GM18858 (cell line): ENCODE data around the gene LNX2.
"Not testable (repeated sequence)": the region's sequence is repeated elsewhere in the genome, so short reads cannot be mapped to it uniquely, and the experiment has no call there.

Source experiments
- ATAC-seq: cut with Tn5 transposase; IDR thresholded peaks from one replicate; pipeline ENCODE4 v1.9.1; 2021; ENCODE audit not compliant: unreplicated experiment

The LNX2 gene

GRCh38 chr13:27637289-27637626, 16.9 kb upstream of the LNX2 start:
- no peak for ATAC-seq

- no peak for ATAC-seq
Measured at GRCh38 chr13:27636589-27637288, 16.4 kb upstream of the LNX2 start.

DNA sequence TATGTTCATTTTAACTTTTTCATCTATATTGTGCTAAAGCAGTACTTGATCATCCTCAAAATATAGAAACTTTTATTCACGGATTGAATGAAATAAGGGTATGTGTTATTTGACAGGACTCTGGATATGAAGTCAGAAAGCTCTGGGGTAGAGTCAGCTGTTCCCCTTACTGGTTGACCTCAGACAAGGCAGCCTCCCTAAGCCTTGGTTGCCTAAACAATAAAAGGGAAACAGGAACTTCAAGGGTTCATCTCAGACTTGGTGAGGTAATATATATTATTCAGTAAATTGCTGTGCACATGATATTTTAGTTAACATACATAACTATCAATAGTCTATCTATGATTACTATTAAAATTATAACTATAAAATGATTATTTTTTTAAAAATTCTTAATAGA, 14.9 kb upstream of the LNX2 start:
- no peak for ATAC-seq

GRCh38 chr13:27634791-27635190, 14.5 kb upstream of the LNX2 start:
- no peak for ATAC-seq

DNA sequence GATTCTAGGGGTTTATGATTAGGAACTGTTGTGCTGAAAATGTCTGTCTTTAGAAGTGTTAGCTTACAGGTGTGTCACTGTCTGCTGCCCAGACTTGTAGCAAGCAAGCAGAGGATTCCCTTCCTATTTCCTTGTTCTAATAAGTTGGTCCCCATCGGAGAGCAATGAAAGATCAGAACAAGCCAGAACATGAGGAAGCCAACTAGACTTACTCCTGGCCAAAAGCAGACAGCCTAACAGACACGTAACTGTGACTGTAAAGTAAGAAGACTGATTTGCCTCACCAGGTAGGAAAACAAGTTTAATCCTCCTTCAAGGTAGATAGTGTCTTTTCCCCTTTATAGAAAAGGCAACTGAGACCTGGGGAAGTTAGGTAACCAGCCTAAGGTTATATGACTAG, 13.9 kb upstream of the LNX2 start:
- ATAC-seq = no peak

DNA sequence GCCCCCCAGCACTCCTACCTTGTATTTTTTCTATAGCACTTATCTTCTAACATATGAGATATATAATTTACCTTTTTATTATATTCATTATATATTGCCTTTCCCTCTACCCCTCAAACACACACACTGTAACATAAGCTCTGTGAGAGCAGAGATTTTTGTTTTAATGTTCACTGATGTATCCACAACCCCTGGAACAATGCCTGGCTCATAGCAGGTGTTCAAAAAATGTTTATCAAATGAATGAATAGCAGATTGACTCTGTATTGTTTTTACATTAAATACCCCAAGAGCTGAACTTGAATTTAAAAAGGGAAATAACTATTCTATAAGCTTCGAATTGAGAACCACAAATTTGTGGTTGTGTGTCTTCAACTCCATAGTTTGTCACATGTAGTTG, 12.3 kb upstream of the LNX2 start:
- ATAC-seq = no peak

- ATAC-seq = no peak
Measured at GRCh38 chr13:27632214-27632613, 11.9 kb upstream of the LNX2 start.

- no peak for ATAC-seq
Measured at GRCh38 chr13:27631665-27632064, 11.3 kb upstream of the LNX2 start.

GRCh38 chr13:27631156-27631555, 10.8 kb upstream of the LNX2 start:
- no peak for ATAC-seq

- ATAC-seq = not testable (repeated sequence)
Measured at GRCh38 chr13:27628766-27629165, 8.4 kb upstream of the LNX2 start.

DNA sequence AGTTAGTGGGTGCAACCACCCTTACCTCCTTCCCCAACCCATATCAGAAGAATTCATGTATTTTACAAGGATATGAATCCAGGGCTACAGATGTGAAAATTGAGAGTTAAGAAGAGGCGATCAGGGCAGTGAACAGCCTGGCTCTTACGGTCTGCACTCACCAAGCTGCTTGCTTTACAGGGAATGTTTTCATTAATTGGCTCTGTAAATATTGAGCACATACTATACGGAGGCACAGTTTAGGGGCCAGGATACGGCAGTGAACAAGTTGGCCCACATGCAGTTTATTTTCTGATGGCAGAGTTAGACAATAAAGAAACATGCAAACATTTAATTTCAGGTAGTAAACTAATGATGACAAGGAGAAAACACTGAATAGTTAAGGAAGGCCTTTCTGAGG, 7.8 kb upstream of the LNX2 start:
- ATAC-seq = no peak

DNA sequence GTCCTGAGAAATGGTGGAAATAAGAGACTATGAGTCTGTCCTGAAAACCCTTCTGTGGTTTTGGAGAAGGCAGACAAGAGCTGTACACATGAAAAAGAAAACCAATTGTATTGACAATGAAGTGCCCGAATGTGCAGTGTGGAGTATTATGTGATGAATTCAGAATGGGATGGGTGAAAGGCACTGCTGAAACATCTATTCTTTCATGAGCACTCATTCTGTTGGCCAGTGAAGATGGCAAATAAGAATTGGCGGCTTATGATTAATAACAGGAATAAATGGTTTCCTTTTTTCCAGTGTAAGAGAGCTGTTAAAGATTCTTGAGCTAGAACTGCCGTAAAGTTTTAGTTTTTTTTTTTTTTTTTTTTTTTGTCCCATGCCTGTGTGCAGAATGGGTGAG, 7.1 kb upstream of the LNX2 start:
- ATAC-seq = no peak

GRCh38 chr13:27625839-27626238, 5.5 kb upstream of the LNX2 start:
- no peak for ATAC-seq

GRCh38 chr13:27624071-27624470, 3.7 kb upstream of the LNX2 start:
- ATAC-seq = no peak

- ATAC-seq = no peak
Measured at GRCh38 chr13:27622881-27623280, 2.6 kb upstream of the LNX2 start.

DNA sequence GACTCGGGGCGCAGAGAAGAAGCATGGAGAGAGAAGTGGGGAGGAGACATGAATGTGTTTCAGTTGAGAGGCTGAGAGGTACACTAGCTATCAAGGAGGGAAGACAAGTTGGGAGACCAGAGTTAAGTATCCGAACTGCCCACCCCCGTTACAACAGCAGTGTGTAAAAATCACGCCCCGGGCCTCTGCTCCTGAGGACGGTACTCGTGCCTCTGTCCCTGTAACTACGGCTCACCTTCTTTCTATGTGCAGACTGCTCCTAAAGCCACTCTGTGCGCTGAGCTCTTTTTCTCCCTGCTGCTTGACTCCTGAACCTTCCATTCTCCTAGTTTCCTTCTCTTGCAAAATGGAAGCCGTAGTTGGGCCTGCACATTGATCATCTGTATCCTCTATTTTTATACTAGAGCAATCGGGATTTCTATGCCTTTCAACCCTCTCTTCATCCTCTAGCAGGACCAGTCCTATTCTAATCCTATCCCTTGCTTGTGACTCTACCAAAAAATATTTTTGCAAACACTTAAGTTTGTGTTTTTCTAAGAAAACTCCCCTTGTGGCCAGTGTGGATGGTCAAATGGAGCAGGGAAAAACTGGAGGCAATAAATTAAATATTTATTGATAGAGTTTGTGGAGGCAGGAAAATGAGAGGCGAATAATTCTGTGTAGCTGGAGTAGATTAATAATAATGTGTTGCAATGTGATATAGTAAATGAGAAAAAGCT, 1.9 kb upstream of the LNX2 start:
- no peak for ATAC-seq

DNA sequence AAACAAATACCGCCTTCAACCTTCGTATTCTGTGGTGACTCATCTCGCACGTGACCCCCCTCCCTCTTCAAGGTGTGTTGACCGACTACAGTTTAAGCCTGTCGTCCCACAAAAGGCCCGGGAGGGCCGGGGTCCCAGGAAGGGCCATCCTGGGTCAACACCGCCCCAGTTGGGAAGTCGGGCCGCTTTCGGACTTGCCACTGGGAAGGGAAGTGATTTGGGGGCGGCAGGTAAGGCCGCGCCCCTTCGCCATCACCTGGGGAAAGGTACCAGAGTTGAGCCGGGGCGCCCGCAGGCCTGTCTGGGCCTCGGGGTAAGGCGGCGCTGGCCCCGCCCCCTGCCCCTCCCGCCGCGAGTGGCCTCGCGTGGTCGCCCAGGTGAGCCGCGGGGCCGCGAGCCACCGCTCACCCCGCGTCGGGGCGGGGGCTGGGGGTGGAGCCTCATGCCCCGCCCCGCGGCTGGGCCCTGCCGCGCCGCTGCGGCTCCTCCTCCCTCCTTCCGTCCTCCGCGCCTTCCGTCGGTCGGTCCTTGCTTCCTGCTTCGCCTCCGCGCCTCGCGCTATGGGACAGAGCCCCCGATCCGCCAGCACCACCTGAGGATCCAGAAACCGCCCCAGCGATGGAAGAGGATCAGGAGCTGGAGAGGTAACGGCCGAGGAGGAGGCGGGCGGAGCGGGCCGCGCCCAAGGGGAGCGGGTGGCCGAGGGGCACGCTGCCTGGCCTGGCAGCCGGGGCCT, 1.2 kb upstream of the LNX2 start, which contains the start of gene POLR1D:
POLR1D (plus strand) TSS at position 527 of the 736 bp plus-strand sequence; CDS start at position 619, 92 bp downstream.
- ATAC-seq = peak; percentile 62

DNA sequence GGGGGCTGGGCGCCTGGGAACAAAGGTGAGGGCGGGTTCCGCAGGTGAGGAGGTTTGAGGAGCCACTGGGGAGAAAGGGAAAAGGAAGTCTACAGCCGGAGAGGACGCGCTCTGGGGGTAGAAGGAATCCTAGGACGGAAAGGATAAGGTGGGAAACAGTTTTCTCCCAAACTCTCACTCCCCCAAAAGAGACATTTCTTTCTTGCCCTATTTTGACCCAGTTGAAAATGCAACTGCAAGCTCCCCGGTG, 712 bp upstream of the LNX2 start:
- no peak for ATAC-seq

- peak; percentile 16 for ATAC-seq
Measured at GRCh38 chr13:27619728-27620376, 477 bp downstream of the LNX2 start.

DNA sequence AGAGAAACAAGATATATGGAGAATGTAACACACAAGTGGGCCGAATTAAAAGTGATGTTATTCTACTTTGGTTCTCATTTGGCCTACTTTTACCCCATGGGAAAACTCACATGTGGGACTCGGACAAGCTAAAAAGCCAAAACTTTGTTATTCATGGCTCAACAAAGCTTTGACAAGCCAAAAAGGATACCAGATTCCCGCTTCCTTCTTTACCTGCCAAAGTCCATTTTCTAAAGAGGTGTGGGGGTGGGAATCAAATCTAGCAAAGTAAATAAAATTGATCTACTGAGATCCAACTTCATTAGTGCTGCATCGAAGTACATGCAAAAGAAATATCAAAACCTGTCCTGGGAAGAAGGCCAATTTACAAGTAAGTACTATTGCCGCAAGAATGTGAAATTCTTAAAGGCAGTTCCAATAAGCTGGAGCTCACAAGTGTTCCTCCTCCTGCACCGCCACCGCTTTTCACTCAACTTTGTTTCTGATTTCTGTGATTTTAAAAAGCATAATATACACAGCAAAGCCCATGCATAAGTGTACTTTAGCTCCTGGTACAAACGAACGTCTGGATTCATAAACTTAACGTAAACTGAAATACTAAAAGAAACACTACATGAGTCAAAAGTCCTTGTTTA, 1.1 kb downstream of the LNX2 start:
- no peak for ATAC-seq

DNA sequence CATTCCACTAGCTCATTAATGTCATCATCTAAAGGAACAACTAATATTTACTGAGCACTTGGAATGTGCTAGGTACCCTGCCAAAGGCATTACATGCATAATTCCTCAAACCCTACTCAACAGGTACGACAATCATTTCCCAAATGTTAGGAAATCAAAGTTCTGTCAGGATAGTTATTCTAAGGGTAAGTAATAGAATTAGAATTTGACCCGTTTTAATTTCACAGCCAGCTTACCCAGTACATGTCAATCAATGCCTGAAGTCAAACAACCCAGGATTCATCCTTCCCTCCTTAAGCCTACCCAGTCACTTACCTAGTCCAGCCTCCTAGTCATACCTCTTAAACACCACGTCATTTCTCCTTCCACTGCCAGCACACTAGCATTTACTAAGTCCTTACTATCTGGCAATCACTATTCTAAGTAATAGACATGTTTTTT, 2.4 kb downstream of the LNX2 start:
- ATAC-seq = no peak
